ENCODE results near the gene GLI3. TPM values are rescaled to one million over a fixed set of nuclear protein-coding genes. Genes with fewer than 3 reads are reported as not detected.

GLI3 gene
- total and polyA plus RNA-seq, 11 donors = 0.50 to 14.4 (median 5.7) TPM

DNA sequence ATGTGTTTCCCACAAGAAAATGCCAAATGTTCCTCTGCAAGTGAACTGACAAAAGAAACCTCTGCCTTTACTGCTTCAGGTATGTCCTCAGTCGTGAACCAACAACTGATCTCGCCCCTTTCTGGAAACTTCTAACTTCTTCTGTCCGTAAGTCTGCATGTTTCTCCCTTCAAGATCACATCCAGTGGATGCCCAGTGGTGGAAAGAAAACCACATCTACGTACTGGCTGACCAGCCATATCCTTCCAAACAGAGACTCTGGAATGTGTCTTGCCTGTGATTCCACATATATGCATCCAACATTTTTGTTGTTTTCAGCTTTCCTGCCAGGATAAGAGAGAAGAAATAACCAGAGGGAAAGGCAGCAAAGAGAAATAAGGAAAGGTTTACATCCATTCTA lies 152.7 kb downstream of the GLI3 start:
- TF ChIP-seq, protein P1, sequence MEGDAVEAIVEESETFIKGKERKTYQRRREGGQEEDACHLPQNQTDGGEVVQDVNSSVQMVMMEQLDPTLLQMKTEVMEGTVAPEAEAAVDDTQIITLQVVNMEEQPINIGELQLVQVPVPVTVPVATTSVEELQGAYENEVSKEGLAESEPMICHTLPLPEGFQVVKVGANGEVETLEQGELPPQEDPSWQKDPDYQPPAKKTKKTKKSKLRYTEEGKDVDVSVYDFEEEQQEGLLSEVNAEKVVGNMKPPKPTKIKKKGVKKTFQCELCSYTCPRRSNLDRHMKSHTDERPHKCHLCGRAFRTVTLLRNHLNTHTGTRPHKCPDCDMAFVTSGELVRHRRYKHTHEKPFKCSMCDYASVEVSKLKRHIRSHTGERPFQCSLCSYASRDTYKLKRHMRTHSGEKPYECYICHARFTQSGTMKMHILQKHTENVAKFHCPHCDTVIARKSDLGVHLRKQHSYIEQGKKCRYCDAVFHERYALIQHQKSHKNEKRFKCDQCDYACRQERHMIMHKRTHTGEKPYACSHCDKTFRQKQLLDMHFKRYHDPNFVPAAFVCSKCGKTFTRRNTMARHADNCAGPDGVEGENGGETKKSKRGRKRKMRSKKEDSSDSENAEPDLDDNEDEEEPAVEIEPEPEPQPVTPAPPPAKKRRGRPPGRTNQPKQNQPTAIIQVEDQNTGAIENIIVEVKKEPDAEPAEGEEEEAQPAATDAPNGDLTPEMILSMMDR (IDR thresholded peaks at IDR 0.05) = no peak
- TF ChIP-seq POLR2A (IDR thresholded peaks at IDR 0.05) = no peak
- H3K27ac ChIP-seq = no peak overlapping the region
- no peak for ATAC-seq
- no peak for DNase-seq
- 49 to 92% (median 76%) methylated on average over 4 of the region's 4 CpGs for WGBS, 4 donors
- no peaks in the 10 kb centered on the region for H3K4me1 ChIP-seq
- no peak overlapping the region for H3K4me3 ChIP-seq
- intact Hi-C loops (cut with DNase I) = no loop called here
- no peaks in the 10 kb centered on the region for H3K27me3 ChIP-seq
- H3K36me3 ChIP-seq = no peaks in the 10 kb centered on the region
- no peaks in the 10 kb centered on the region for H3K9me3 ChIP-seq

DNA sequence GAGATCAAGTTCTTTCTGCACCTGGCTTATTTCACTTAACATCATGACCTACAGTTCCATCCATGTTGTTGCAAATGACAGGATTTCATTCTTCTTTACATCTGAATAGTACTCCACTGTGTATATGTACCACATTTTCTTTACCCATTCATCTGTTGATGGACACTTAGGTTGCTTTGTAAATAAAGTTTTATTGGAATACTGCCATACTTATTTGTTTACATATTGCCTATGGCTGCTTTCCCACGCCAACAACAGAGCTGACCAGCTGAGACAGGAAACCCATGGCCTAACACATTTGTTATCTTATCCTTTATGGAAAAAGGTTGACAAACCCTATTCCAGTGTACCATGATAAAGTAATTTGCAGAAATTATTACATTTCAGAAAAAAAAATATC lies 153.7 kb downstream of the GLI3 start:
- Histone ChIP-seq H3K36me3 (no peaks in the 10 kb centered on the region), H3K4me3 (no peak overlapping the region), H3K9me3 (no peaks in the 10 kb centered on the region), H3K27me3 (no peaks in the 10 kb centered on the region), H3K27ac (no peak overlapping the region), H3K4me1 (no peaks in the 10 kb centered on the region)
- TF ChIP-seq POLR2A (IDR thresholded peaks at IDR 0.05) = no peak
- TF ChIP-seq, protein P1 (IDR thresholded peaks at IDR 0.05) = no peak
- WGBS, 4 donors = 85 to 100% (median 89%) methylated on average over 1 of the region's 1 CpG
- intact Hi-C loops (cut with DNase I) = no loop called here
- DNase-seq = no peak
- no peak for ATAC-seq

DNA sequence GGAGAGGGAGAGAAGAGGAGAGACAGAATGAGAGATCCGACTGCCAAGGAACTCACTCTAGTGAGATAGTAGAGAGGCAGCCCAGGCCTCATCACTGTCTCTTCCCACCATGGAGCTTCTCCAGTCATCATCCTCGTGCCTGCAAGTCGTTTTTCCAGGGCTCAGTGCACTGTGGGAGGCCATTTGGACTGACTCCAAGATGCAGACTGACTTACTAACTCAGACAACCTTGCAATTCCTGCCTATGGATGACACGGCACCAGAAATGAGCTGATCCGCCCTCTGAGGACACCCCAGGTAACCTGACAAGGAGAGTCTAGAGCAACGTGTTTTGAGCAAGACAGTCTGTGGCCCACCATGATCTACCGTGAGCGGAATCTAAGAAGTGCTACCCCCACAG lies 154.9 kb downstream of the GLI3 start:
- no peak for TF ChIP-seq POLR2A (IDR thresholded peaks at IDR 0.05)
- TF ChIP-seq, protein P1 (IDR thresholded peaks at IDR 0.05) = no peak
- DNase-seq (no peak), ATAC-seq (no peak)
- Histone ChIP-seq H3K4me3 (no peak overlapping the region), H3K27me3 (no peaks in the 10 kb centered on the region), H3K9me3 (no peaks in the 10 kb centered on the region), H3K4me1 (peaks cover 0 to 8% (median 0%) of the 10 kb centered on the region in 12 donors), H3K27ac (no peak overlapping the region), H3K36me3 (no peaks in the 10 kb centered on the region)
- intact Hi-C loops (cut with DNase I) = no loop called here
- whole genome bisulfite sequencing, 4 donors = 76 to 77% (median 76%) methylated on average over 8 of the region's 8 CpGs

DNA sequence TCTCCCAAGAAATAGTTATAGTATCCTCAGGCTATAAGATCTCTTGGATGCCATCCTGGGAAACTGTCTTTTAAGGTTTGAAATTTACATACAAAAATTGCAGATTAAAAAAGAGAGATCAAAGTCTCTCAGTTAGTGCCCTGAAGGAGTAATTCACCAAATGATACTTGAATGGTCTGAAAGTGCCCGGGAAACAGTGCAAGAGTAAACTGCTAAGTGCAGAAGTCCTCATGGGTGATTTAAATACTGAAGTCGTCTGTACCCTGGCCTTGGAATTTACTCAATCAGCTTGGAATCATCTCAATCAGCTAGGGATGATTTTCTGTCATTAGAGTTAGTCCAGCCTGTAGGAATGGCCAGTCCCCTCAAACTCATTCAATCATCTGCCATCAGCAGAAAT lies 155.3 kb downstream of the GLI3 start:
- peaks cover 0 to 9% (median 0%) of the 10 kb centered on the region in 12 donors for H3K4me1 ChIP-seq
- TF ChIP-seq POLR2A (IDR thresholded peaks at IDR 0.05) = no peak
- TF ChIP-seq, protein P1 (IDR thresholded peaks at IDR 0.05) = no peak
- no peaks in the 10 kb centered on the region for H3K27me3 ChIP-seq
- H3K27ac ChIP-seq = no peak overlapping the region
- intact Hi-C loops (cut with DNase I) = no loop called here
- ATAC-seq (no peak), DNase-seq (no peak)
- no peaks in the 10 kb centered on the region for H3K9me3 ChIP-seq
- 70 to 82% (median 78%) methylated on average over 2 of the region's 2 CpGs for WGBS, 4 donors
- H3K4me3 ChIP-seq = no peak overlapping the region
- no peaks in the 10 kb centered on the region for H3K36me3 ChIP-seq

Data from heart left ventricle (tissue), 16 donors.